Measurements from ENCODE around the gene ADPGK.

ADPGK gene

DNA sequence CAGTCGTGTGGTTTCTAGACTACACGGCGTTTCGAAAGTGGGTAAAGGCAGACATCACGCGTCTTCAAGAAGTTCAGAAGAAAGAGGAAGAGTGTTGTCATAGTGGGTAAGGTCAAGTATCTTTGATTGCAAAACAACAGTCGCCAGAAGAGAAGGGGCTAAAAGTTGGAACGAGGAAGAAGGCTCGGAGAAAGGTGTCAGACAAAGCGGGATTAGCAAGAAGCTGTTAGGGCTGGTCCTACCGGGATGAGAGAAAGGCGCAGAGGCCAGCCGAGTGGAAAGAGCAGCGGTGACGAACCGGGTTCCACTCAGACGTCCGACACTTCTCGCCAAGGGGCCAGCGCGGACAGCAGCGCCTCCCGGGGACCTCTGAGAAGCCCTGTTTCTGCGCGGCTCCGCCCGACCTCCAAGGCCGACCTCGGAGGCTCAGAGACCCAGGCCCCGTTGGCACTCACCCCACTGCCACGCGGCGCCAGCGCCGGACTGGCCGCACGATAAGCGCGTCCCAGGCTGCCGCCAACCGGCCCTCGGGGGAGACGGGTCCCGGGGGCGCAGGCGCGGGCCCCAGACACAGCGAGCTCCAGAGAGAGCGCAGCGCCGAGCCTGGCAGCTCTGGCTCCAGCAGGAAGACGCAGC lies 436 bp downstream of the ADPGK start:
- peak overlapping the region; percentile 69 for H3K4me3 ChIP-seq (replicated peaks; ENCODE audit: low read depth, low read length)

DNA sequence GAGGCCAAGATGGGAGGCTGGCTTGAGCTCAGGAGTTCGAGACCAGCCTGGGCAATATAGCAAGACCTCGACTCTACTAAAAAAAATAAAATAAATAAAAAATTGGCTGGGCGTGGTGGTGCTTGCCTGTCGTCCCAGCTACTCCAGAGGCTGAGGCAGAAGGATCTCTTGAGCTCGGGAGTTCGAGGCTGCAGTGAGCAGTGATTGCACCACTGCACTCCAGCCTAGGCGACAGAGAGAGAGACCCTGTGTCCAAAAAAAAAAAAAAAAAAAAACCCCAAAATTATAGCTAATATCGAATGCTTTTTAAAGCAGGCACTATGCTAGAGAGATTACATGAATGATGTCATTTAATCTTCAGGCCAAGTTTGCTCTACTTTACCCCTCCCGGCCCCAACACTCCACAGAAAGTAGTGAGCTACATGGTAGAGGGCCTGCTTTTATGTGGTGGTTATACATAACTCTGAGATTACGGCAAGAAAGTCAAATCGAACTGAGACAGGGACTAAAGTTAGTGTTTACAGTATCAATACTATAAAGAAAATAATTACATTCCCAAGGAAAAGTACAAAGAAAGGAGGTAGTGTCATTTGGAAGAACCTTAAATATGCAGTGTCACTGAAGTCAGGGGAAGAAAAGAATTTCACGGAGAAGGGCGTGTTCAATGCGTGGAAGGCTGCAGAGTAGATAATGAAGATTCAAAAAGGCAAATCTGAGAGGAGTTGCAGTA lies 1.1 kb downstream of the ADPGK start:
- DNase-seq (ENCODE audit: low read depth) = no peak
- H3K4me3 ChIP-seq (replicated peaks; ENCODE audit: low read depth, low read length) = peak overlapping the region; percentile 69
- TF ChIP-seq, protein P1, sequence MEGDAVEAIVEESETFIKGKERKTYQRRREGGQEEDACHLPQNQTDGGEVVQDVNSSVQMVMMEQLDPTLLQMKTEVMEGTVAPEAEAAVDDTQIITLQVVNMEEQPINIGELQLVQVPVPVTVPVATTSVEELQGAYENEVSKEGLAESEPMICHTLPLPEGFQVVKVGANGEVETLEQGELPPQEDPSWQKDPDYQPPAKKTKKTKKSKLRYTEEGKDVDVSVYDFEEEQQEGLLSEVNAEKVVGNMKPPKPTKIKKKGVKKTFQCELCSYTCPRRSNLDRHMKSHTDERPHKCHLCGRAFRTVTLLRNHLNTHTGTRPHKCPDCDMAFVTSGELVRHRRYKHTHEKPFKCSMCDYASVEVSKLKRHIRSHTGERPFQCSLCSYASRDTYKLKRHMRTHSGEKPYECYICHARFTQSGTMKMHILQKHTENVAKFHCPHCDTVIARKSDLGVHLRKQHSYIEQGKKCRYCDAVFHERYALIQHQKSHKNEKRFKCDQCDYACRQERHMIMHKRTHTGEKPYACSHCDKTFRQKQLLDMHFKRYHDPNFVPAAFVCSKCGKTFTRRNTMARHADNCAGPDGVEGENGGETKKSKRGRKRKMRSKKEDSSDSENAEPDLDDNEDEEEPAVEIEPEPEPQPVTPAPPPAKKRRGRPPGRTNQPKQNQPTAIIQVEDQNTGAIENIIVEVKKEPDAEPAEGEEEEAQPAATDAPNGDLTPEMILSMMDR (IDR thresholded peaks at IDR 0.05; ENCODE audit: low read length, missing control alignments) = no peak

More for the DNA sequence above, 436 bp downstream of the ADPGK start:
- DNase-seq (ENCODE audit: low read depth) = peak; percentile 30
- TF ChIP-seq, protein P1 (IDR thresholded peaks at IDR 0.05; ENCODE audit: low read length, missing control alignments) = no peak

DNA sequence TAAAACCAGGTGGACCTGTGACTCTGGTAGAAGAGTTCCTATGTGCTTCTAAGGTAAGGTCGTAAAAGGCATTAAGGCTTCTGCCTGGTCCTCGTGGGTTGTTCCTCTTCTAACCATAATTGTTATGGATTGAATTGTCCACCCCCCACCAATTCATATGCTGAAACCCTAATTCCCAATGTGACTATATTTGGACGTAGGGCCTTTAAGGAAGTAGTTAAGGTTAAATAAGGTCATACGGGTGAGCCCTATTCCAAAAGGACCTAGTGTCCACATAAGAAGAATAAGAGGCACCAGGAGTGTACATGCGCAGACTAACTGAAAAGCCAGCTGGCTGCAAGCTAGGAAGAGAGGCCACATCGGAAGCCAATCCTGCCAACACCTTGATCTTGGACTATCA lies 1.9 kb downstream of the ADPGK start:
- no peak for DNase-seq (ENCODE audit: low read depth)
- no peak overlapping the region for H3K4me3 ChIP-seq (replicated peaks; ENCODE audit: low read depth, low read length)
- TF ChIP-seq, protein P1 (IDR thresholded peaks at IDR 0.05; ENCODE audit: low read length, missing control alignments) = no peak

DNA sequence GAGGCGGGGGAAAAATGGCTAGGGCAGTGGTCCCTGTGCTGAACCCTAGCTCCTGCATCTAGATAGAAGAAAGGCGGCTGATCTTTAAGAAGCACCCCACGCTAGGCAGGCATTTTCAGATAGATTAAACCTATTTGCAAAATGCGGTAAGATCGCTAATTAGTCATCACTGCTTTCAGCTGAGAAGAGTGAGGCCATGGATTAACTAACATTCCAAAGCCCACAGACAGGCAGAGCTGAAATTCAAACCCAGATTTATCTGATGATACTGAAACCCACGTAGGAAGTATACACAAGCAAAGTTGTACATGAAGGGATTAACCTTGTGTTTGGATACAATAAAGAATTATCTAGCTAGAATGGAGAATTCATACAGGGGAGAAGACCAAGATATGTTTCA lies 4.8 kb downstream of the ADPGK start:
- H3K4me3 ChIP-seq (replicated peaks; ENCODE audit: low read depth, low read length) = no peak overlapping the region
- TF ChIP-seq, protein P1 (IDR thresholded peaks at IDR 0.05; ENCODE audit: low read length, missing control alignments) = no peak
- no peak for DNase-seq (ENCODE audit: low read depth)

DNA sequence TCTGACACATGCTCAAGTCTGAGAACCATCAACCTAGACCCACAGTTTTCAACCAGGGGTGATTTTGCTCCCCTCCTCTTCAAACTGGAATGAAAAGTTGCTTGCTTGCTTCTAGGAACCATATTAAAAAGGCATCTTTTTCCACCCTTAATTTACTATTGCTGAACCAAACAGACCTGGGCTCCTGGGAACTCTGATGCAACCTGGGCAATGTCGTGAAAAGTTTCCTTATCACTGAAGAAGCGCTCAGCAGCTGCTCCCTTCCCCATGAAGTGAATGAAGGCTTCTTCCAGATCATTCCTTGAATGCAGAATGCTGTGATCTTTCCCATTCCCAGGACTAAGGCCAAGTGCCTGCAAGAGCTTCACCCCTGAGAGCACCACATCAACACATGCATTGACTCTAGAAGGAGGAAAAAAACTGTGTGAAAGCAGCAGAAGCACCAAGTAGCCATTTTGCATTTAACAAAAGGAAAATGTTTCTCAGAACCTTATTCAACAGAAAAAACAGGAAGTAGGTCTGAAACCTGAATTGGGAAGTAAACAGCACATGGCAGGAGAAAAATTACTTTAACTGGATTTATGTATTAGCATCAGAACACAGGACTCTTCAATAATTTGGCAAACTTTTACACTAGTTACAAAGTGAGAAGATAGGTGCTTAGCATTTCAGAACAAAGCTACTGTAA lies 8.7 kb downstream of the ADPGK start:
- H3K4me3 ChIP-seq (replicated peaks; ENCODE audit: low read depth, low read length) = no peak overlapping the region
- DNase-seq (ENCODE audit: low read depth) = no peak
- TF ChIP-seq, protein P1 (IDR thresholded peaks at IDR 0.05; ENCODE audit: low read length, missing control alignments) = no peak

DNA sequence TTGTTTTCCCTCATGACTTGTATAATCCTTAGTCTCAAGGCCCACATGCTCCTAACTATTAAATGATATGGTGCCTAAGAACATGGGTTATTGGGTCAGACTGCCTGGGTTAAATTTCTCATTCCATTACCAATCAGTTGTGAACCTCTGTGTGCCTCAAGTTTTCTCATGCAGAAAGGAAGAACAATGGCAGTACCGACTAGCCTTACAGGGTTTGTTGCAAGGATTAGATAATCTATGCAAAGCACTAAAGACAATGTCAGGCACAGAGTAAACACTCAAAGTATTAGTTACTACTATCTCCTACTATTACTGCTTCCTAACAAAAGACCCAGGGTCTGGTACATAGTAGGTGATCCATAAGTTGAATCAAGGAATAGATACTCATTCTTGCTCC lies 12.2 kb downstream of the ADPGK start:
- TF ChIP-seq, protein P1 (IDR thresholded peaks at IDR 0.05; ENCODE audit: low read length, missing control alignments) = no peak
- no peak overlapping the region for H3K4me3 ChIP-seq (replicated peaks; ENCODE audit: low read depth, low read length)
- DNase-seq (ENCODE audit: low read depth) = no peak
